Caki2 (cell line): ENCODE measurements around the gene GPC1. TPM values are rescaled to one million over a fixed set of nuclear protein-coding genes. Genes with fewer than 3 reads are reported as not detected.
"Not testable (repeated sequence)": the region's sequence is repeated elsewhere in the genome, so short reads cannot be mapped to it uniquely, and the experiment has no call there.

Source experiments
- DNase-seq: peaks from one replicate; pipeline ENCODE4 v3.0.0-alpha.2; 2015; ENCODE audit warnings: low read depth
- in situ Hi-C: cut with HindIII; loops from 2 replicates; pipeline ENCODE4 v1.10.0; 2016; ENCODE audit warnings: low sequenced_read_pairs, low pct_unique_long_range_greater_than_20kb, mixed read lengths
- total RNA-seq: library from RNA; depleted of rRNA; stranded (reverse); fragments of >200 nt; shearing (Covaris generic); gene quantifications from 2 replicates; pipeline ENCODE4 v1.2.3, GENCODE V29; 2014; ENCODE audit warnings: low replicate concordance

GPC1 gene
- total RNA-seq, 1 experiment from 2014 or later, result 134 TPM

GRCh38 chr2:240468303-240469238, 33.1 kb downstream of the GPC1 start:
- in situ Hi-C loops, result no loop called here
- DNase-seq, result no peak

DNA sequence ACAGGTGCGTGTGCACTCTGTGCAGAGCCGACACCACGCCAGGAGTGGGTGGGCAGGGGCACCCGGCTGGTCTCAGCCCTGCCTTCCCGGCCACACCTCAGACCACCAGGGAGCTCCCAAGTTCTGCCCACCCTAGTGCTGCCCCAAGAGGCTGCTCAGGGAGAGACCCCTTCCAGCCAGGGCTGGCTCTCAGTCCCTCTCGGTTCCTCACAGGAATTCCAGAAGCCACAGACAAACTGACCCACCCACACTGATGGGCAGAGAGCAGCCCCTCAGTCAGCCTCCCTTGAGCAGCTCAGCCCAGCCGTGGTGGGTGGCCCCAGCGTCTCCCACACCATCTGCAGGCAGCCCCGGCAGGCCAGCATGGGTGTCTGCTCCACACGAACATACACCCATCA, 33.8 kb downstream of the GPC1 start:
- in situ Hi-C loops, result no loop called here

GRCh38 chr2:240469740-240470139, 34.3 kb downstream of the GPC1 start:
- in situ Hi-C loops, result no loop called here
- no peak for DNase-seq

More for the DNA sequence above, 33.8 kb downstream of the GPC1 start:
- no peak for DNase-seq

DNA sequence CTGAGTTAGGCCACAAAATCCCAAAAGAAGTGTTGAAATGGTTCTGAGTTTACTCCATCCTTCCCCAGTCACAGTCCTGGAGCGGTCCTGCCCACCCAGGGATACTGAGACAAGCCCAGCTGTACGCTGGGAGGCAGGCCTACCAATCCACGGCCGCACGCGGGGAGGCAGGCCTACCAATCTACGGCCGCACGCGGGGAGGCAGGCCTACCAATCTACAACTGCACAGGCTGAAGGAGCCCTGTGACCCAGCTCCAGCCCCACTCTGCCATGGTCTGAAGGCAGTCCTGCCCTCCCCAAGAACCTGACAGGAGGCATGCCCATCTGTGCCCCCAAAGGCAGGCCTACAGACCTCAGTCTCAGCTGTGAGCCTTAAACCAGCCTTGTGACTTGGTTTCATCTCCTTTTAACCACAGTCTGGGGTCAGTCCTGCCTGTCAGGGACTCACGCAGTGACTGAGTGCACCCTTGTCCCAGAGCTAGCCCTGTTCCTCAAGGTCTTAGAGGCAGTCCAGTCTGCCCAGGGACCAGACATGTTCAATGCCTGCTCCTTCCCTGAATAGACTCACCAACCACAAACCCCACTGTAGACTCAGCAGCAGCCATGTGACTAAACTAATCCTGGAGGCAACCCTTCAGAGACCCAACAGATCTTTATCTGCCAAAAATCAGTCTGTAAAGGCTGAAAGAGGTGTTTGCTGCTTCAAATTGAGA, 36.8 kb downstream of the GPC1 start:
- DNase-seq, result no peak

GRCh38 chr2:240473211-240473610, 37.7 kb downstream of the GPC1 start:
- in situ Hi-C loops, result no loop called here
- DNase-seq, result no peak

More for the DNA sequence above, 36.8 kb downstream of the GPC1 start:
- in situ Hi-C loops, result no loop called here

- in situ Hi-C loops, result no loop called here
- no peak for DNase-seq
Measured at GRCh38 chr2:240477916-240478315, 42.5 kb downstream of the GPC1 start.

- in situ Hi-C loops, result no loop called here
- DNase-seq, result no peak
Measured at GRCh38 chr2:240478346-240479110, 43.1 kb downstream of the GPC1 start.

GRCh38 chr2:240479111-240479501, 43.6 kb downstream of the GPC1 start:
- in situ Hi-C loops, result no loop called here
- DNase-seq, result no peak

- no peak for DNase-seq
- in situ Hi-C loops, result no loop called here
Measured at GRCh38 chr2:240480834-240481623, 45.6 kb downstream of the GPC1 start.

GRCh38 chr2:240481720-240482119, 46.3 kb downstream of the GPC1 start:
- no peak for DNase-seq
- in situ Hi-C loops, result no loop called here

DNA sequence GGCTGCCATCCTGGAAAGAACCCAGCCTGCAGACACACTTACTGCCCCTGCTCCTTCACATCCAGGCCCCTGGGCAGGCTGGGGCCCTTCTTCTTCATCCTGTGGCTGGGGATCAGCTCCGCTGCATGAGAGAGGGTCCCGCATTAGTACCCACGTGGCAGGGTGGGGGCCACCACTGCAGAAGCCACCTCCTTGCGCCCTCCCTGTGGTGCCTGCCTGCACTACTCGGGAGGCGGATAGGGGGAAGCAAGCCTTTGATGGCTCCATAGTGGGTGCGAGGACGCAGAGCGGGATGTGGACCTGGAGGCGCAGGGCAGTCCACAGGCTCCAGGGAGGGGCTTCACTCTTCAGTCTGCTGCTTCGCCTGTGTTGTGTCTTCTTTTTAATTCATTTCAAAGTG, 46.7 kb downstream of the GPC1 start:
- in situ Hi-C loops, result no loop called here
- DNase-seq, result no peak

GRCh38 chr2:240491483-240491882, 56.0 kb downstream of the GPC1 start:
- in situ Hi-C loops, result no loop called here
- DNase-seq, result no peak

DNA sequence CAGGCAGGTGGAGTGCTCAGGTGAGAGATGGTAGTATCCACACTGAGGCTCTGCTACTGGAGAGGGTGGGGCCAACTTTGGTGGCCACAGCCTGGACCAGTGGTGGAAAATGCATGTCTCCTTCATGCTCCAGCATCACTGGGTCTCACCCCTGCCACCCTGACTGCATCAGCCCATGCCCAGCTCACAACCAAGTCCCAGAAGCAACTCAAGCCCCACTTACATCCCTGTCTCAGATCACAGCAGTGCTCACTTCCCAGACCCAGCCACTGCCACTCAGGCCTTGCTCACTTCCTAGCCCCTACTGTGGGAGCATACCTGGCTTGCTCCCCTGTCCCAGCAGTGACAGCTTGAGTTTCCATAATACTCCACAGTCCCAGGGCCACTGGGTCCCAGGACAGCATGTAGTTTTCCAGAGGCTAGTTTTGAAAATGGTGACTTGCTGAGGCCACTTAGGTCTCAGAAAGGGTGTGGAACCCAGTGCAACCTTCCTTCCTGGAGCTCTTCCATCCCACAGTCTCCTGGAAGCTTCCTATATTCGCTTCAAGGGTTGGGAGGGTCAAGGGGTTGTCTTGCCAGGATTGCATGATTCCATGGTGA, 58.8 kb downstream of the GPC1 start:
- DNase-seq, result no peak
- in situ Hi-C loops, result no loop called here

GRCh38 chr2:240494942-240495341, 59.5 kb downstream of the GPC1 start:
- in situ Hi-C loops, DNase-seq: not testable (repeated sequence)

- in situ Hi-C loops, DNase-seq: not testable (repeated sequence)
Measured at GRCh38 chr2:240497082-240497481, 61.6 kb downstream of the GPC1 start.

DNA sequence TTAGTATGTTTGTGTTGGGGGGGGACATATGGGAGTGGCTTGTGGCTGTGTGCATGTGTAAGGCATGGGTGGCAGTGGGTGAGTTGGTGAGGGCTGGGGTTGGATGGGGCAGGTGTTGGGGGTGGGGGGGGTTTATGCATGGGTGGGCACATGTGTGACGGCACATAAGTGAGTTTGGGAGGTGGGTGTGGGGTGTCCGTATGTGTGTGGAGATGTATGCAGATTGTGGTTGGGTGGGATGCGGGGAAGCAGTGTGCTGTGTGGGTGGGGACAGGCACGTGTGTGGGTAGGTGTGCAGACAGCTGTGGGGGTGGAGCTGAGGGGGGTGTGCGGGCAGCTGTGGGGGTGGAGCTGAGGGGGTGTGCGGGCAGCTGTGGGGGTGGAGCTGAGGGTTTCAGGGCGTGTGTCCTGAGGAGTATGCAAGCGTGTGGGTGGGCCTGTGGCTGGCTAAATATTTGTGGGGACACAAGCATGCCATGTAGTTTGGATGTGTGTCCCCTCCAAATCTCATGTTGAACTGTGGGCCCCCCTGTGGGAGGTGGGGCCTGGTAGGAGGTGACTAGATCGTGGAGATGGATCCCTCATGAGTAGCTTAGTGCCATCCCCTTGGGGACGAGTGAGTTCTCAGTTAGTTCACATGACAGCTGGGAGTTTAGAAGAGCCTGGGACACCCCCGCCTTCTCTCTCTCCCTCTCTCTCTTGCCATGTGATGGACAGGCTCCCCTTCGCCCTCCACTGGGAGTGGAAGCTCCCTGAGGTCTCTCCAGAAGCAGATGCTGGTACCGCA, 62.9 kb downstream of the GPC1 start:
- in situ Hi-C loops, result no loop called here
- DNase-seq, result no peak

GRCh38 chr2:240498958-240499260, 63.4 kb downstream of the GPC1 start:
- no peak for DNase-seq
- in situ Hi-C loops, result no loop called here
